HG03342 (cell line): ENCODE data around the gene PPP1R27.

ENCODE experiments used
- ATAC-seq: cut with Tn5 transposase; IDR thresholded peaks from one replicate; pipeline ENCODE4 v1.9.1; 2021; ENCODE audit warnings: mild to moderate bottlenecking, moderate library complexity; ENCODE audit not compliant: unreplicated experiment

The PPP1R27 gene

DNA sequence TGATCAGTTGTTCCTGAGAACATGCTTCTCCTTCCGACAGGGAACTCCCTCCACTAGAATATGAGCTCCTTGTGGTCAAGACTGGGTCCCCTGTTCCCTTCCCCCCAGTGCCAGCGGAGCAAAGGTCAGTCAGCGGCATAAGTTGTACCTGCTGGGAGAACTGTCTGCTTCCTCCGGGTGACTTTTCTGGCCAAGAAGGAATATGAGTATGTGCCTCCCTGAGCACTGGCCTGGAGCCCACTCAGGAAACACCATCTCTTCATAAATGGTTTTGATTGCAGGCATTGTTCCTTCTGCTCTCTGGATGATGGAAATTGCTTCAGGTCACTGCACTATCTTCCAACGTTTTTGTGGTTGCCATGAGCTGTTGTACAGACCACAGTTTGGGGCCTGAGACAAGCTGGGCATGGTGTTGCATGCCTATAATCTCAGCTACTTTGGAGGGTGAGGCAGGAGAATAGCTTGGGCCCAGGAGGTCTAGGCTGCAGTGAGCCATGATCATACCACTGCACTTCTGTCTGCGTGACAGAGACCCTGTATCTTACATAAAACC lies 28.3 kb upstream of the PPP1R27 start:
- no peak for ATAC-seq

DNA sequence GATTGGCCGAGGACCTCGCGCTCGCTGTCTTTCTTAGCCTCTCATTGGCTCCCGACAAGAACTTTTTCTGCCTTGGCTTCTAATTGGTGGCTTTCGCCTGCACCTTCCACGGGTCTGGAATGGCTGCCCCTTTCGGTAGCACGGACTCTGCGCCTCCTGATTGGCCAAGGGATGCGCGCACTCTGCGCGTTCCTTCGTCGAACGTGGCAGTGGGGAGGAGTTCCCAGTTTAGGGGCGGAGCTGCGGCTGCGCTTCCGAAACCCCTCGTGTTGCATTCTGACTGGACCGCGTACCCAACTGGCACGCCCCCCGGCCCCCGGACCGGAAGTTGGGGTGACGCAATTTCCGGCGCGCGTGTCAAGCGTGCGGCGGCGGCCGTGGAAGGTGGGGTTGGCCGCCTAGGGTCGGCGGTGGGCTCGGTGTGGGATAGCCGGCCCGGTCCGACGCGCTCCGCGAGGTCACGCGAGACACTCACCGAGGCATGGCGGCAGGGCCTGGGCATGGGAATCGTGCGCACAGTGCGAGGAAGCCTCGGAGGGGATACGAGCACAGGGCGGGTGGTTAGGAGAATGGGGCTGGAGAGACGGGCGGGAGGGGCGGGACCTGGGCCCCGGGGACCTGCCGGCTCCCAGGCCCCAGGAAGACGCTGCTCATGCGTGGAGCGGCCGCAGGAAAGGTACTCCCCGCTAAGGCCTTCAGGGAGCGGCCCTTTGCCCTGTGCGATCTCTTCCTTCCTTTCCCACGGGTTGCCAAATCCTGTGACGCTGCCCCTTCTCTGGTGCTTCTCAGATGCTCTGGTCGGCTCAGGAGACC lies 26.1 kb upstream of the PPP1R27 start:
- ATAC-seq = peak; percentile 73

DNA sequence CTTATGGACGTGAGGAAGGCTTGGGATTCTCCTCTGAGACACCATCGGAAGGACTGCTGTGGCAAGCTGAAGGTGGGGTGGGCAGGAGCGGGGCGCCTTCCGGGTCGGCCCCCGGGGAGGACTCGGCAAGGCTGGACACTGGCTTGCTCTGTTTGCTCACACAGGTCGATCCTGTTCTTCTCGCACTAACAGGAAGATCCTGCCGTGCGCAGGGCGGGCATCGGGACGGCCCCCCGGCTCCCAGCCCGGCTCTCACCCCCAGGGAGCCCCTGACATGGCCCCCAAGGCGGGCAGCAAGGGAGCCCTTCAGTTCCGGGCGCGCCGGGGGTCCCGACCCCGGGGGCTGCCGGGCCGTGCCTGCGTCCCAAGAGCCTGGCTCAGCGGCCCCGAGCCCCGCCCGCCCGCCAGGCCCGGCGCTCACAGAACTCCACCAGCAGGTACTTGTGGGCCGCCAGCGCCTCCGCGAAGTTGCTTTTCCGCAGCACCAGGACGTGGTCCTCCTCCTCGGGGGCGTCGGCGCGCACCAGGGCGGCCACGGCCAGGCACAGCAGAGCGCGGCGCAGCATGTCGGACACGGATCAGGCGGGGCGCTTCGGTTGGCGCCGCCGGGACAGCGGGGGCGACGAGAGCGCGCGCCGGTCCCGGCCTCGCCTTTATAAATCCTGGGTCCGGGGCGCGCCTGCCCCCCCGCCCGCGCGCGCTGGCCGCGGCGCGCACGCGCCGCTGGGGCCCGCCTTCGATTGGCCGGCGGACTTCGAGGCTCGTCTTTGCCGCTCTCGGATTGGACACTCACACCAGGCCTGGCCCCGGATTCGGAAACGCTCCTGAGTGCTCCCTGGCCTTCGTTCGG lies 25.3 kb upstream of the PPP1R27 start, which contains the start of gene P4HB:
Gene P4HB (minus strand): TSS at position 630 of the 850 bp plus-strand sequence. CDS start 64 bp downstream, at position 566.
- ATAC-seq = no peak

DNA sequence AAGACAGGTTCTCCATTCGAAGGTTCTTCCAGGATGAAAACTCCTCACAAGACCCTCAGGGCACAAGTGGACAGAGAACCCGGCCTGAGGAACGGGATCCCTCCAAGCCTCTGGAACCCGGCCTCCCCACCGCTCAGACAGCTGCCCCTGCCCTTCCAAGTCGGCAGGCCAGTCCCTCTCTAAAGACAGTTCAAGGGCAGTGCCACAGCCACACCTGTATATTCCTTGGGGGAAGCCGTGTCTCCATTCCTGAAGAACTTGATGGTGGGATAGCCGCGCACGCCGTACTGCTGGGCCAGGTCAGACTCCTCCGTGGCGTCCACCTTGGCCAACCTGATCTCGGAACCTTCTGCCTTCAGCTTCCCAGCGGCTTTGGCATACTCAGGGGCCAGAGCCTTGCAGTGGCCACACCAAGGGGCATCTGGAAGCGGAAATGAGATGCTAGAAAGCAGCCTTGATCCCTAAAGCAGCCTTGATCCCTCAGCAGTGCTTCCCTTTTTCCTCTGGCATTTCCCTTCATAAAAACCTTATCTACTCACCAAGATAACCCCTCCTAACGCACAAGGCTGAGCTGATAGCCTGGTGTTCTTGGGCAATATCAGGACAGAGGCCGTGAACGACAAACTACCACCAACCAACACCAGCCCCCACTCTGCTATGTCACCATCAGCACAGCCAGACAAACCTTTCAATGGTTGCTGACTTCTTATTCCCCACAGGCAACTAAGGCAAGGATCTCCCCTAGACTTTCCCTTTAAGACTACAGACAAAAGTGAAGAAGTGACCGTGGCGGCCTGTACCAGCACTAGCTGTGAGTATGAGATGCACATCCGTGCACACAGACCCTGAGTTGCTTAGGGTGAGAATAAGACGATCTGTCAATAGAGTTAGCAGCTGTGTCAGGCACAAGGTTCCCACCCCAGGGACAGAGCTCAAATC lies 24.4 kb upstream of the PPP1R27 start:
- ATAC-seq = no peak

DNA sequence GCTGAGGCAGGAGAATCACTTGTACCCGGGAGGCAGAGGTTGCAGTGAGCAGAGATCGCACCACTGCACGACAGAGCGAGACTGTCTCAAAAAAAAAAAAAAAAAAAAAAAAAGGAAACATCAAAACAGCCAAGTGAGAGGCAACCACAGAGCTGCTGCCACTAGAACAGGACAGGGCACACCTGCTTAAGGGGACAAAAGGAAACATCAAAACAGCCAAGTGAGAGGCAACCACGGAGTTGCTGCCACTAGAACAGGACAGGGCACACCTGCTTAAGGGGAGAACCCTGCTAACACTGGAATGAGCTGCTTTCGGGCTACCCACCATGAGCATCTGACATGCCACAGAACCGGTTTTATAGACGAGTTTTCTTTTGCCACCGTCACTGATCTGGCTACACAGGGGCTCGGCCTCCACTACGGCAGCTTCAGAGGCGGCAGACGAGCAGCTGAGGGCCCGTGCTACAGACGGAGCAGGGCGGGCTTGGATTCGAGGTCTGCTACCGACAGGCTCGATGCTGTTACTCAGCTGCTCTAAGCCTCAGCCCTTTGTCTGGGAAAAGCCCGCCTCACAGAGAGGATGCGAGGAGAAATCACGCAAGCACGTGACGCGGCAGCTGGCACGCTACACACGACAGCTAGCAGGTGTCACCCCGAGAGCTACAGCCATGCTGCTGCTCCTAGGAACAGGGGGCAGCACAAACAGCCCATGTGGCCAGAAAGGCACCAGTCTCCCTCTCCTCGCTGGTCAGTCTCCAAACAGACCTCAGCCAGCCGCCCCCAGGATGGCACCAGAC lies 23.5 kb upstream of the PPP1R27 start:
- ATAC-seq = no peak

- no peak for ATAC-seq
Observed at GRCh38 chr17:81854974-81855774, 20.3 kb upstream of the PPP1R27 start.

- no peak for ATAC-seq
Observed at GRCh38 chr17:81852237-81852636, 17.4 kb upstream of the PPP1R27 start.

DNA sequence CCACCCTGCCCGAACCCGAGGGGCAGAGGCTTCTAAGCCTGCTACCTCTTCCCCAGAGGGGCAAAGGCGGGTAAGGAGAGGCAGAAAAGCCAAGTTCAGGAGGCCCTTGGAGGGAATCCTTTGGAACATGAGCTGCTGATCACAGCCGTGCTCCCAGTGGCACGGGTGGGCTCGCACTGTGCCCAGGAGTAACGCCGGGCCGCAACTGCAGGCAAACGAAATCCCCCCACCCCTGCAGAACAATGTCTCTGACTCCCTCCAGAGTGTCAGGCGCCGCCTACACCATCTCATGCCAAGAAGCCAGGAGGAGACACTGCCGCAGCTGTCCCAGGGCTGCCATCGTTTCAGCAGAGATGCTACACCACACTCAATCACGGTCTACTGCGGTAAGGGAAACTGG lies 16.6 kb upstream of the PPP1R27 start:
- ATAC-seq = no peak

- ATAC-seq = no peak
Observed at GRCh38 chr17:81849457-81849856, 14.6 kb upstream of the PPP1R27 start.

DNA sequence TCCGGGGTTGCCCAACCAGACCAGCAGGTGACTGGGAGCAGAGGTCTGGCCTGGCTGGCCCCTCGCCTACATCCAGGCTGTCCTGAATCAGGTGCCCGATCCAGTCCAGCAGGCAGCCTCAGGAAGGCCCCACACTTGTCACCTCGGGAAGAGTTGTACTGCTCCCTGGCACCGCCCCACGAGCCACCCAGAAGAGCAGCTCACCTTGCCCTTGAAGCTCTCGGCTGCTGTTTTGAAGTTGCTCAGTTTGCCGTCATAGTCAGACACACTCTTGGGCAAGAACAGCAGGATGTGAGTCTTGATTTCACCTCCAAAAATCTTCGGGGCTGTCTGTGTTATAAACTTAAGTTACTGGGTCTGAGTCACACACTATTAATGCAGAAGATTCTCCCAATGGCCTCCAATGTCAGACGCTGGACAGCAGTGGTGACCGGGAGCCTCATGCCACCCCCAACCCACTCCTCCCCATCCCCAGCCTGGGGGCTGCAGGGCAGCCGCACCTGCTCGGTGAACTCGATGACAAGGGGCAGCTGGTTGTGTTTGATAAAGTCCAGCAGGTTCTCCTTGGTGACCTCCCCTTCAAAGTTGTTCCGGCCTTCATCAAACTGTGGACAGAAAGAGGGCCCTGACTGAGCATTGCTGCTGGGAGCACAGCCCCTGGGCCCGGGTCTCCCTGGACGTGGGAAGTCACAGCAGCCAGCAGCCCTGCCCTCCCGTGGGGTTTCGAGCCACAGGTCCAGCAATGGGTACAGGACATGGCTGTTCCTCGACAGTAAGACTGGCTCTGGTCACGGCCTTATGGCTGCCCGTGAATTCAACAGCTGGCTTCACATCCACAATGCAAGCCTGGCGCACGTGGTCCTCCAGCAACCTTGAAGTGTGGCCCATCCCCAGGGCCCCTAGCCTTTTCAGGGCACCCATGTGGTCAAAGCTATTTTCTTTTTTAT lies 12.2 kb upstream of the PPP1R27 start:
- ATAC-seq = no peak

DNA sequence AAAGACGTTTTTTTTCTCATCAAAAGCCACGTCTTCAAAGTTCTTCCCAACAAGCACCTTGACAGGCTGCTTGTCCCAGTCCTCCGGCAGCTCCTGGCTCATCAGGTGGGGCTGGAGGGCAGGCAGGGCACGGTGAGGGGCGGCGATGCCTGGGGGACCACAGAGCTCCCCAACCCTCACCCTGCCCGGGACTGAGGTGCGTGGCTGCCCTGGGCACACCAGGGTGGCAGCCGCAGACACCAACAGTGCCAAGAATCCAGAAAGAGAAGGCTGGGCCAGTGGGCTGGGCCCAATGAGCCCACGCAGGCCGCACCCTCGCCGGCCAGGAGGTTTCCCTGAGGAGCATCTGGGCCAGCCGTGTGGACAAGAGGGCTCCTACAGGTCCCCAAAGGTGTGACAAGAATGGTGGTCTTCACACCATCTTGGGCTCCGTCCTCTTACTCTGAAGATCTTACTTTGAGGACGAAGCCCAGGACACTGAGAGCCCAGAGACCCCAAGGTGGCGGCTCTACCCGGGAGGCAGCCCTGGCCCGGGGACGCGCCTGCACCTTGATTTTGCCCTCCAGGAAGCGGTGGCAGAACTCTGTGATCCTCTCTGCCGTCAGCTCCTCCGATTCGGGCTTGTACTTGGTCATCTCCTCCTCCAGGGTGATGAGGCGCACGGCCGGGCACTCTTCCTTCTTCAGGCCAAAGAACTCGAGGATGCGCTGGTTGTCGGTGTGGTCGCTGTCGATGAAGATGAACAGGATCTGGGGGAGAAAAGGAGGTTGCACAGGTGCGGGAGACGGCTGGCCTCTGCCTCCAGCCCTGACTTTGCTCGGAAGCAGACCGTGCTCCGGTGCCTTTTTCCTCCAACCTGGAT lies 11.3 kb upstream of the PPP1R27 start:
- ATAC-seq = no peak

GRCh38 chr17:81845361-81845760 lies 10.5 kb upstream of the PPP1R27 start:
- no peak for ATAC-seq

- ATAC-seq = no peak
Observed at GRCh38 chr17:81844887-81845286, 10.0 kb upstream of the PPP1R27 start.

DNA sequence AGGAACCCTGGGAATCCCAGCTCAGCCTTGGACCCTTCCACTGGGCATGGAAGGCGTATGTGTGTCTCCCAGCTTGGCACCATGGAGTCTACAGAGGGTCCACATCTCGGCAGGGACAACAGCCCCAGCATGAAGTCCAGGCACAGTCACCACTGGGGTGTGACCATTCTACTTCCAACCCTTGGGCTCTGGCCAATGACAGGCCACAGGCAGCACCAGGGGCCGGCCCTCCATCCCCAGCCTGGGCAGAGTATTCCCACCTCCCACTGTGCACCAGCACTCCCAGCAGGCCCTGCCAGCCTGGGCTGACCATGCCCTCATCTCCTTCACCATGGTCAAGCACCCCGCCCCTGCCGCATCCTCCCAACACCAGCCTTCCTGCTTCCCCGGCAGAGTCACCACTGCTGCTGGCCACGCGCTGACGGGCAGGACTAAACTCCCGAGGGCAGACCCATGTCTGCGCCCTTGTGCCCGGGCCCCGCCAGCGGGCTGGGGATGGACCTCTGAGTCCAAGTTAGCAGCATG lies 9.5 kb upstream of the PPP1R27 start:
- ATAC-seq = no peak

DNA sequence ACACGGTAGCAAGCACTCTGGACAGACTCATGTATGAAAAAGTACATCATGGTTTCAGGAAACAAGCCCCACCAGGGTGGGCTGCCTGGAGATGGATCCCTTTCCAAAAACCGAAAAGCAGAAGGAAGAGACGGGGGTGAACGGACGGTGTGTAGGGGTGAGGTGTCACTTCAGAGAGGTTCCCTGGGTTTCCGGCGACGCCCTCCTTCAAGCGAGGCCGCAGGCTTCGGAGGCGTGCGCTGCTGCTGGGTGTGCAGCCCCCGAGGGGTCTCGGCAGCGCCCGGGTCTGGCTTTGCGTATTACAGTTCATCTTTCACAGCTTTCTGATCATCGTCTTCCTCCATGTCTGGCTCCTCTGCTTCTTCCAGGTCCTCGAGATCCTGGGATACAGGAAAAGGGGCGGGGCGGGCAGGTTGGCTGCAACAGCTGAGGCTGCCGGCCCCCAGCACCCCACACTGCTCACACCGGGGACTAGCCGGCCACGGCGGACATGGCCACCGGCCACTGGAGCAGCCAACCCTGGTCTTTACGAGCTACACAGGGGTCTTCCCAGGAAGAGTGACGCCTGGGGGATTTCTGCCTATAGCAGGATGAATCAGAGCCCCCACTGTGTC lies 9.0 kb upstream of the PPP1R27 start:
- no peak for ATAC-seq
